Heart left ventricle (tissue), 16 donors: ENCODE data around the gene PPP3R1. TPM values are rescaled to one million over a fixed set of nuclear protein-coding genes. Genes with fewer than 3 reads are reported as not detected.

Experiments
- ATAC-seq, 4 donors: fragments of 200-7000 bp; cut with Tn5 transposase; one replicate each; pipeline ENCODE4 v1.9.1; 2020 to 2022; ENCODE audit warnings: moderate library complexity in 4 of 4, mild to moderate bottlenecking in 3 of 4, moderate number of reproducible peaks in 1 of 4
- DNase-seq, 5 donors: peaks; one replicate each; pipeline ENCODE4 v3.0.0-alpha.2; 2020
- H3K27ac ChIP-seq, 12 donors: fragments of 200-600 bp; sonication (generic) in 4 of 12; one replicate each; pipeline versions ENCODE4 v1.5.0 to v1.8.0; 2016 to 2022; ENCODE audit warnings: mild to moderate bottlenecking in 2 of 12
- H3K27me3 ChIP-seq, 9 donors: fragments of 200-600 bp; sonication (generic) in 2 of 9; one replicate each; pipeline versions ENCODE4 v1.5.1 to v1.8.0; 2016 to 2022; ENCODE audit warnings: mild to moderate bottlenecking in 3 of 9
- H3K36me3 ChIP-seq, 9 donors: fragments of 200-600 bp; sonication (generic) in 2 of 9; one replicate each; pipeline versions ENCODE4 v1.5.0 to v1.8.0; 2018 to 2022; ENCODE audit warnings: mild to moderate bottlenecking in 2 of 9
- H3K4me1 ChIP-seq, 12 donors: fragments of 200-600 bp; sonication (generic) in 4 of 12; one replicate each; pipeline versions ENCODE4 v1.5.0 to v1.8.0; 2016 to 2022; ENCODE audit warnings: mild to moderate bottlenecking in 3 of 12
- H3K4me3 ChIP-seq, 12 donors: fragments of 200-600 bp; sonication (generic) in 4 of 12; one replicate each; pipeline versions ENCODE4 v1.5.0 to v1.8.0; 2017 to 2022; ENCODE audit warnings: mild to moderate bottlenecking in 9 of 12, moderate library complexity in 4 of 12
- H3K9me3 ChIP-seq, 12 donors: fragments of 200-600 bp; sonication (generic) in 4 of 12; one replicate each; pipeline versions ENCODE4 v1.5.0 to v1.8.0; 2016 to 2022; ENCODE audit warnings: mild to moderate bottlenecking in 1 of 12
- CTCF ChIP-seq, 12 donors: fragments of 200-600 bp; sonication (generic) in 4 of 12; IDR thresholded peaks; one replicate each; pipeline versions ENCODE4 v1.5.0 to v1.8.0; 2018 to 2022; ENCODE audit warnings: antibody characterized with exemption in 12 of 12, mild to moderate bottlenecking in 5 of 12
- POLR2A ChIP-seq, 2 donors: fragments of 450-650 bp; IDR thresholded peaks; one replicate each; pipeline ENCODE4 v1.6.1; 2017; ENCODE audit warnings: antibody characterized with exemption in 2 of 2, mild to moderate bottlenecking in 2 of 2, moderate library complexity in 2 of 2
- WGBS, 4 donors: extraction: QIAGEN DNeasy Blood & Tissue Kit in 2 of 4; methylation state at CpG; one replicate each; pipeline versions ENCODE4 v1.1.5 to v1.1.7; 2013 to 2018; 5-methylcytosine and 5-hydroxymethylcytosine counted together
- intact Hi-C, 10 donors: fragments of 100-400 bp; cut with DNase I; formaldehyde crosslinking; loops; one replicate each; pipeline versions ENCODE4 v1.11.1 to v1.14.2; 2022
- polyA plus RNA-seq, 2 donors: library from polyadenylated mRNA; stranded (reverse); fragments of 200-250 nt; gene quantifications; one replicate each; pipeline ENCODE4 v1.2.3, GENCODE V29; 2013
- total RNA-seq, 9 donors: library from RNA; depleted of rRNA in 2 of 9; stranded (reverse); fragments of >200 nt in 2 of 9; fragmentation: NEBNext Ultra II Directional in 3 of 9; extraction: Animal tissue kit (Norgen Biotek cat#: 25700) in 3 of 9; gene quantifications; one replicate each; pipeline versions ENCODE4 v1.1.0 to v1.2.4, GENCODE V29; 2016 to 2023
- donor health status: ischemic (EF 13 %, LVEDD 7.1; RV severe dilation, severe dysfunction).
- donor health status: healthy with polysubstance abuse.
- donor health status: DM: no; HTN: yes; CAD: no.
- donor health status: DM: no; HTN: no; CAD: no.
- donor health status: ischemic (EF 25% LVEDD 6.9; RV normal size, moderate dysfunction).
- donor health status: ischemic (EF 25% LVEDD 5.7; RV mildly dilated, moderate dysfunction).
- donor health status: healthy.
- donor health status: DM: yes; HTN: yes; CAD: no.
- donor health status: ischemic (EF 35%, LVEDD 5.7; RV mildly dilated, moderate dysfunction).
- donor health status: nonischemic (EF 11% LVEDD 7.7; RV severe dilation, severe dysfunction).
- donor health status: DM: yes; HTN: yes; CAD: no.
- donor health status: PGD.
- donor health status: ischemic (EF 29% LVEDD 5.4; RV normal size, mild dysfunction).
- donor health status: nonischemic (EF 23%, LVEDD 6.1; RV moderate dilation, normal function).

PPP3R1 gene
- total and polyA plus RNA-seq, 11 donors = 13.4 to 50.9 (median 35.1) TPM

GRCh38 chr2:68189991-68190784, 62.1 kb downstream of the PPP3R1 start:
- no peak overlapping the region for H3K27ac ChIP-seq
- no peak for TF ChIP-seq POLR2A (IDR thresholded peaks at IDR 0.05)
- no peak for TF ChIP-seq CTCF (IDR thresholded peaks at IDR 0.05)
- DNase-seq (no peak), ATAC-seq (no peak)
- intact Hi-C loops = loop anchor here in 5 of 10 donors (10.0 kb wide), 2 partner anchors 65 to 95 kb away; no protein-coding TSS in a partner anchor
- H3K9me3 ChIP-seq = no peaks in the 10 kb centered on the region
- no peak overlapping the region for H3K4me3 ChIP-seq
- H3K4me1 ChIP-seq = peaks cover 0 to 52% (median 14%) of the 10 kb centered on the region in 12 donors
- H3K27me3 ChIP-seq = no peaks in the 10 kb centered on the region
- H3K36me3 ChIP-seq = peaks cover 0 to 19% (median 12%) of the 10 kb centered on the region in 9 donors
- WGBS, 4 donors = 86 to 91% (median 88%) methylated on average over 15 of the region's 15 CpGs

- ATAC-seq (no peak), DNase-seq (no peak)
- 67 to 80% (median 73%) methylated on average over 5 of the region's 5 CpGs for WGBS, 4 donors
- no peak overlapping the region for H3K27ac ChIP-seq
- H3K4me1 ChIP-seq = peaks cover 0 to 38% (median 11%) of the 10 kb centered on the region in 12 donors
- peaks cover 0 to 32% (median 18%) of the 10 kb centered on the region in 9 donors for H3K36me3 ChIP-seq
- H3K27me3 ChIP-seq = no peaks in the 10 kb centered on the region
- no peaks in the 10 kb centered on the region for H3K9me3 ChIP-seq
- no peak for TF ChIP-seq CTCF (IDR thresholded peaks at IDR 0.05)
- TF ChIP-seq POLR2A (IDR thresholded peaks at IDR 0.05) = no peak
- peak overlapping the region in 1 of 12 donors; percentile 5 for H3K4me3 ChIP-seq
- intact Hi-C loops = loop anchor here in 1 of 10 donors (10.0 kb wide), 1 partner anchor 96 kb away; no protein-coding TSS in a partner anchor
Measured at GRCh38 chr2:68188831-68189230, 63.5 kb downstream of the PPP3R1 start.

DNA sequence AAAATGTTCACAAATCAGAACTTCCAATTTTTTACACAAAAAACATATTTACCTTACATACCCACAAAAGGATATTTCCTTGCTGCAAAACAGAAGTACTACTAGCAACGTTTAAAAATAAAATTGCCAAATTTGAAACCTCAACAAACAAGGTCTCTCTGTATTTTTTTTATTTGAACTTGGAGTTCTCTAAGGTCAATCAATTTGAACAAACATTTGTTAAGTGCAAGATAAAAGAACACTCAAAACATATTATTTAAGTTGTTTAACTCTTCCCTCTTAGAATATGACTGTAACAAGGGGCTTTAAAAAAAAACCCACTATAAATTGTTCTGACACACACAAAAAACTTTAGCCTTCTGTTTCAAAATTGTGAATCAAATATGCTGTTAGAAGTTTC, 65.0 kb downstream of the PPP3R1 start:
- Histone ChIP-seq H3K9me3 (no peaks in the 10 kb centered on the region), H3K27me3 (no peaks in the 10 kb centered on the region), H3K36me3 (peaks cover 0 to 36% (median 25%) of the 10 kb centered on the region in 9 donors), H3K4me3 (no peak overlapping the region), H3K27ac (no peak overlapping the region), H3K4me1 (peaks cover 0 to 30% (median 3%) of the 10 kb centered on the region in 12 donors)
- DNase-seq = no peak
- TF ChIP-seq POLR2A (IDR thresholded peaks at IDR 0.05) (no peak), CTCF (IDR thresholded peaks at IDR 0.05) (no peak)
- no peak for ATAC-seq
- WGBS, 4 donors = 46 to 65% (median 50%) methylated on average over 1 of the region's 1 CpG
- intact Hi-C loops = loop anchor here in 1 of 10 donors (10.0 kb wide), 1 partner anchor 97 kb away; no protein-coding TSS in a partner anchor

GRCh38 chr2:68185541-68186164, 66.7 kb downstream of the PPP3R1 start:
- Histone ChIP-seq H3K4me1 (peaks cover 0 to 18% (median 3%) of the 10 kb centered on the region in 12 donors), H3K36me3 (peaks cover 0 to 51% (median 30%) of the 10 kb centered on the region in 9 donors), H3K27me3 (no peaks in the 10 kb centered on the region), H3K27ac (no peak overlapping the region), H3K4me3 (no peak overlapping the region), H3K9me3 (no peaks in the 10 kb centered on the region)
- 39 to 48% (median 45%) methylated on average over 5 of the region's 5 CpGs for WGBS, 4 donors
- TF ChIP-seq CTCF (IDR thresholded peaks at IDR 0.05) (peak; percentile 27 to 62 (median 52)), POLR2A (IDR thresholded peaks at IDR 0.05) (no peak)
- intact Hi-C loops = loop anchor here in 1 of 10 donors (10.0 kb wide), 1 partner anchor 99 kb away; no protein-coding TSS in a partner anchor
- ATAC-seq (no peak), DNase-seq (peak in 3 of 5 donors; percentile 15 to 39 (median 24))
